NCI-H1694 treated with DMSO at 0.1 percent for 48 hours (cell line): Measurements from ENCODE around the gene MEX3B.
"Not testable (repeated sequence)": the region's sequence is repeated elsewhere in the genome, so short reads cannot be mapped to it uniquely, and the experiment has no call there.

Experiments
- DNase-seq: peaks from one replicate; lab custom pipeline; 2025; lab: John Stamatoyannopoulos, UW

The MEX3B gene

DNA sequence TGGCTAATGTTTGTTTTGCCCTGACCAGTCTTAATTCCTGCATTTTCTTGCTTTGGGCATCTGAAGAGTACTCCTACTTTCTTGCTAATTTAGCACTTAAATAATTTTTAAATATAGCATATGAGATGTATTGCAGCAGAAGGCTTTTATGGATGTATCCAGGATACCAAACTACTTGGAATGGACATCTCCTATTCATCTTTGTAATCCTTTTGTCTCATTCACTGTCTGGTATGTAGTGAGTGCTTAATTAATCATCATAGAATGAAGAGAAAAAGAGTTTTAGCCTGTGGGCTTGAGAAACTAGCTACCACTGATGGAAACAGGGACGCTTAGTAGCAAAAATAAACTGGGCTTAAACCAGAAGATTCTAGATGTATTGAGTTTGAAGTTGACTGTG lies 40.6 kb downstream of the MEX3B start:
- no peak for DNase-seq

DNA sequence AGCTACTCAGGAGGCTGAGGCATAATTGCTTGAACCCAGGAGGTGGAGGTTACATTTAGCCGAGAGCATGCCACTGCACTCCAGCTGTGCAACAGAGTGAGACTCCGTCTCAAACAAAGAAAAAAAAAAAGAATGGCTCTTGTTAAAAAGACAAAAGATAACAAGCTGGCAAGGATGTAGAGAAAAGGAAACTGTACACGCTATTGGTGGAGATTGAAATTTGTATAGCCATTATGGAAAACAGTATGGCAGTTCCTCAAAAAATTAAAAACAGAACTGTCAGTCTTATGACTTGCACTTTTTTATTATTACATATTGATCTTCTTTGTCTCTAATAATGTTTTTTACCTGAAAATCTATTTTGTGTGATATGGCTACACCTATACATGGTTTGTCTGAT lies 41.9 kb downstream of the MEX3B start:
- DNase-seq, result no peak

DNA sequence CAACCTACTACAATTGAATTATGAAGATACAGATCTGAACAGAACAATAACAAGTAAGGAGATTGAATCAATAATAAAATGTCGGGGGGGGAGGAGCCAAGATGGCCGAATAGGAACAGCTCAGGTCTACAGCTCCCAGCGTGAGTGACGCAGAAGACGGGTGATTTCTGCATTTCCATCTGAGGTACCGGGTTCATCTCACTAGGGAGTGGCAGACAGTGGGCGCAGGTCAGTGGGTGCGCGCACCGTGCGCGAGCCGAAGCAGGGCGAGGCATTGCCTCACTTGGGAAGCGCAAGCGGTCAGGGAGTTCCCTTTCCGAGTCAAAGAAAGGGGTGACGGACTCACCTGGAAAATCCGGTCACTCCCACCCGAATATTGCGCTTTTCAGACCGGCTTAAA lies 50.7 kb downstream of the MEX3B start:
- DNase-seq, result not testable (repeated sequence)

DNA sequence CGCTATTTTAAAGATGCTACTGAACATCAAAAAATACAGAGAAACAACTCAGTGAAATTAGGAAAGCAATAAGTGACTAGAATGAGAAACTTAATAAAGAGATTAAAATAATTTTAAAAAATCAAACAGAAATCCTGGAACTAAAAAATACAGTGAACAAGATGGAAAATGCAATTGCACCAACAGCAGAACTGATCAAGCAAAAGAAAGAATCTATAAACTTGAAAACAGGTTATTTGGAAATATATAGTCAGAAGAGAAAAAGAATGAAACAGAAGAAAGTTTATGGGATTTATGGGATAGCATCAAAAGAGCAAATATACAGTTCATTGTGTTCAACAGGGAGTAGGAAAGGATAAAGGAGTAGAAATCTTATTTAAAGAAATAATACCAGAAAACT lies 53.3 kb downstream of the MEX3B start:
- DNase-seq, result no peak
